Measurements from ENCODE around the gene PRSS27. TPM values are rescaled to one million over a fixed set of nuclear protein-coding genes. Genes with fewer than 3 reads are reported as not detected.

PRSS27 gene
- total RNA-seq, 1 donor = 0.86 TPM

- no peak for TF ChIP-seq CTCF (IDR thresholded peaks at IDR 0.05; ENCODE audit: insufficient read depth, low read depth, low read length)
- DNase-seq (ENCODE audit: low read depth) = no peak
- no peak overlapping the region for H3K4me3 ChIP-seq (ENCODE audit: low read depth, low read length)
Observed at GRCh38 chr16:2713985-2714774, 5.8 kb downstream of the PRSS27 start.

GRCh38 chr16:2713523-2713922 lies 6.5 kb downstream of the PRSS27 start:
- no peak for DNase-seq (ENCODE audit: low read depth)
- no peak overlapping the region for H3K4me3 ChIP-seq (ENCODE audit: low read depth, low read length)
- TF ChIP-seq CTCF (IDR thresholded peaks at IDR 0.05; ENCODE audit: insufficient read depth, low read depth, low read length) = no peak

GRCh38 chr16:2712546-2712945 lies 7.5 kb downstream of the PRSS27 start:
- no peak for DNase-seq (ENCODE audit: low read depth)
- H3K4me3 ChIP-seq (ENCODE audit: low read depth, low read length) = no peak overlapping the region
- TF ChIP-seq CTCF (IDR thresholded peaks at IDR 0.05; ENCODE audit: insufficient read depth, low read depth, low read length) = no peak

GRCh38 chr16:2712063-2712441 lies 8.0 kb downstream of the PRSS27 start:
- no peak for DNase-seq (ENCODE audit: low read depth)
- no peak overlapping the region for H3K4me3 ChIP-seq (ENCODE audit: low read depth, low read length)
- no peak for TF ChIP-seq CTCF (IDR thresholded peaks at IDR 0.05; ENCODE audit: insufficient read depth, low read depth, low read length)

- TF ChIP-seq CTCF (IDR thresholded peaks at IDR 0.05; ENCODE audit: insufficient read depth, low read depth, low read length) = no peak
- no peak for DNase-seq (ENCODE audit: low read depth)
- no peak overlapping the region for H3K4me3 ChIP-seq (ENCODE audit: low read depth, low read length)
Observed at GRCh38 chr16:2711370-2712062, 8.5 kb downstream of the PRSS27 start.

- DNase-seq (ENCODE audit: low read depth) = no peak
- no peak overlapping the region for H3K4me3 ChIP-seq (ENCODE audit: low read depth, low read length)
- TF ChIP-seq CTCF (IDR thresholded peaks at IDR 0.05; ENCODE audit: insufficient read depth, low read depth, low read length) = no peak
Observed at GRCh38 chr16:2710711-2711231, 9.3 kb downstream of the PRSS27 start.

All from fibroblast of villous mesenchyme (primary cell).